ENCODE results near the gene RD3L. TPM values are rescaled to one million over a fixed set of nuclear protein-coding genes. Genes with fewer than 3 reads are reported as not detected.

RD3L gene
- total RNA-seq (not detected), polyA plus RNA-seq (ENCODE audit: insufficient read depth, low read depth, low replicate concordance) (not detected)
- long read RNA-seq, donor 1: 0 reads
- long read RNA-seq, donor 2: 0 reads

DNA sequence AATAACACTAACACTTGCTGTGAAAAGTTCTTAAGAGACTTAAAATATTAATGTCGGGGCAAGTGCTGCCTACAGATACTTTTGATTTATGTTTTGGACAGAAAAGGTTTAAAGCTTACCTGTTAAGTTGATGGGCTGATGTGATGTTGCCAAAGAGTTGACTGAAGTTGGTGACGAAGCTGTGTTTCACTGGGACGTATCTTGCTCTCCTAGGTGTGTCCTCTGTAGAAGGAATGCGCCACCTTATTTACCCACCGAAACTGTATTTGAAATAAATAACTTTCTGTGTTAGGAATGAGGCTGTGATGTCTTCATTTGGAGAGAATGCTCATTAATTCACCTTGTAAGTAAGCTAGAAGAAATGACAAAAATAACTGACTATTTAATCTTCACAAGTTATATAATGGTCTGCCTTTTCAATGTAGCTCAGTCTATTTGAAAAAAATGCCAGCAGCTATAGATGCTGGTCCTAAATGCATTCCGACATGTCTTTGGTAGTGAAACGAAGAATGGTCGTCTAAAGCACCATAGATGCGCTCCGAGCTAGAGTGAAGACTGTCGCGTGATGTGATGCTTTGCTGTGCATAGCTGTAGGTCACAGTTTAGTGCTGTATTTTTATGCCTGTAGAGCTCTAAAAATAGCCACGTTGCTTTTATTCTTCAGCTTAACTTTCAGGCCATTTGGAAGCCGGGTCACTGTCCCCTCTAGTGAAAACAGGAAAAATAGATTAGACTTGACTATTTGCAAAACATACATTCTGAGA, at the start of gene RD3L:
TSS of gene RD3L (minus strand) at position 557 of the 764 bp plus-strand sequence. CDS start 834 bp downstream, outside the sequence.
- 86 to 89% methylated on average over 14 of the region's 14 CpGs for WGBS, 2 donors

DNA sequence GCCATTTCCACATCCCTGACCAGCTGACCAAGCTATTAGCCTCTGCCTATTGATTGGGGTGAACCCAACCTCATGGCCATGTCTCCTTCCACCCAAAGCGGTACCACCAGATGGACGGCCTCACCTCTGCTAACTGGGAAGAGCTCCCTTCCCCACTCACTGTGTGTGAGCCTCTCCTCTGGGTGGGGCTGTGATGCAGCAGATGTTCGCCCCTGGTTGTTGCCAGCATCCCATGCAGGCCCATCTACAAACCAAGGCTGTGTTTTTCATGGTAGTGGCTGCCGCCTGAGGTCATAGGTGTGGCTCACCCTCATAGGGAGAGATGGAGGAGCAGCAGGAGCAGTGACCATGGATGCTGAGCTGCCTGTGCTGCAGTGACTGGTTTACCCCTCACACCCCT, 47.6 kb upstream of the RD3L start:
- WGBS, 2 donors: 80 to 95% methylated on average over 3 to 4 of the region's 4 CpGs
- Histone ChIP-seq H3K36me3 (ENCODE audit: low read depth, missing control alignments) (no peaks in the 10 kb centered on the region), H3K4me3 (no peak overlapping the region), H3K9me3 (no peaks in the 10 kb centered on the region), H3K27ac (no peak overlapping the region), H3K27me3 (no peaks in the 10 kb centered on the region), H3K4me1 (no peaks in the 10 kb centered on the region)
- DNase-seq: no peak
- no peak for TF ChIP-seq POLR2A (IDR thresholded peaks at IDR 0.05)
- TF ChIP-seq, protein P1, sequence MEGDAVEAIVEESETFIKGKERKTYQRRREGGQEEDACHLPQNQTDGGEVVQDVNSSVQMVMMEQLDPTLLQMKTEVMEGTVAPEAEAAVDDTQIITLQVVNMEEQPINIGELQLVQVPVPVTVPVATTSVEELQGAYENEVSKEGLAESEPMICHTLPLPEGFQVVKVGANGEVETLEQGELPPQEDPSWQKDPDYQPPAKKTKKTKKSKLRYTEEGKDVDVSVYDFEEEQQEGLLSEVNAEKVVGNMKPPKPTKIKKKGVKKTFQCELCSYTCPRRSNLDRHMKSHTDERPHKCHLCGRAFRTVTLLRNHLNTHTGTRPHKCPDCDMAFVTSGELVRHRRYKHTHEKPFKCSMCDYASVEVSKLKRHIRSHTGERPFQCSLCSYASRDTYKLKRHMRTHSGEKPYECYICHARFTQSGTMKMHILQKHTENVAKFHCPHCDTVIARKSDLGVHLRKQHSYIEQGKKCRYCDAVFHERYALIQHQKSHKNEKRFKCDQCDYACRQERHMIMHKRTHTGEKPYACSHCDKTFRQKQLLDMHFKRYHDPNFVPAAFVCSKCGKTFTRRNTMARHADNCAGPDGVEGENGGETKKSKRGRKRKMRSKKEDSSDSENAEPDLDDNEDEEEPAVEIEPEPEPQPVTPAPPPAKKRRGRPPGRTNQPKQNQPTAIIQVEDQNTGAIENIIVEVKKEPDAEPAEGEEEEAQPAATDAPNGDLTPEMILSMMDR (IDR thresholded peaks at IDR 0.05): no peak
- intact Hi-C loops (cut with DNase I; ENCODE audit: low total_unique reads): no loop called here

More for the DNA sequence above, at the start of gene RD3L:
- Histone ChIP-seq H3K4me3 (no peak within 1 kb of the TSS), H3K27me3 (no peaks in the 10 kb centered on the region), H3K4me1 (no peaks in the 10 kb centered on the region), H3K36me3 (ENCODE audit: low read depth, missing control alignments) (no peaks in the 10 kb centered on the region), H3K9me3 (no peaks in the 10 kb centered on the region), H3K27ac (no peak within 1 kb of the TSS)
- TF ChIP-seq, protein P1 (IDR thresholded peaks at IDR 0.05): no peak
- no peak for TF ChIP-seq POLR2A (IDR thresholded peaks at IDR 0.05)
- DNase-seq: no peak
- intact Hi-C loops (cut with DNase I; ENCODE audit: low total_unique reads): no loop called here

DNA sequence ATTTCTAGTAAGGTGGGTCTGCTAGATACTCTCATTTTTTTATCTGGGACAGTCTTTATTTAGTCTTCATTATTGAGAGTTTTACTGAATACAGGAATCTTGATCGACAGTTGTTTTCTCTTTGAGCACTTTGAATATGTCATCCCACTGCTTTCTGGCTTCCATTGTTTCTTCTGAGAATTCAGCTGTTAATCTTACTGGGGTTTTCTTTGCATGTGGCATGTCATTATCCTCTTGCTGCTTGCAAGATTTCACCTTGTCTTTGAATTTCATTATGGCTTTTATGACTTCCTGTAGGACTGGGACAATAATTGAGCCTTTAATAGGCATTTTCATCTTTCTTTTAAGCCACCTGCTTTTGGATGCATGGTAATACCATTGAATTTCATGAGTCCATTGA, 46.7 kb upstream of the RD3L start:
- Histone ChIP-seq H3K27me3 (no peaks in the 10 kb centered on the region), H3K27ac (no peak overlapping the region), H3K9me3 (no peaks in the 10 kb centered on the region), H3K4me3 (no peak overlapping the region), H3K4me1 (no peaks in the 10 kb centered on the region), H3K36me3 (ENCODE audit: low read depth, missing control alignments) (no peaks in the 10 kb centered on the region)
- TF ChIP-seq, protein P1 (IDR thresholded peaks at IDR 0.05): no peak
- no peak for TF ChIP-seq POLR2A (IDR thresholded peaks at IDR 0.05)
- DNase-seq: no peak
- intact Hi-C loops (cut with DNase I; ENCODE audit: low total_unique reads): no loop called here
- 91 to 100% methylated on average over 1 of the region's 1 CpG for WGBS, 2 donors

DNA sequence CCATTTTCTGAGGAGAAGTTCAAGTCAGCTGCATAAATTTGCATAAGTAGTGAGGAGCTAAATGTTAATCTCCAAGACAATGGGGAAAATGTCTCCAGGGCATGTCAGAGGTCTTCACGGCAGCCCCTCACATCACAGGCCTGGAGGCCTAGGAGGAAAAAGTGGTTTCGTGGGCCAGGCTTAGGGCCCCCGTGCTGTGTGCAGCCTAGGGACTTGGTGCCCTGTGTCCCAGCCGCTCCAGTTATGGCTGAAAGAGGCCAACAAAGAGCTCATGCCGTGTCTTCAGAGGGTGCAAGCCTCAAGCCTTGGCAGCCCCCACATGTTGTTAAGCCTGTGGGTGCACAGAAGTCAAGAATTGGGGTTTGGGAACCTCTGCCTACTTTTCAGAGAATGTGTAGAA, 41.9 kb upstream of the RD3L start:
- Histone ChIP-seq H3K27ac (no peak overlapping the region), H3K27me3 (no peaks in the 10 kb centered on the region), H3K36me3 (ENCODE audit: low read depth, missing control alignments) (no peaks in the 10 kb centered on the region), H3K4me1 (no peaks in the 10 kb centered on the region), H3K4me3 (no peak overlapping the region), H3K9me3 (no peaks in the 10 kb centered on the region)
- WGBS, 2 donors: 83 to 94% methylated on average over 5 of the region's 5 CpGs
- intact Hi-C loops (cut with DNase I; ENCODE audit: low total_unique reads): no loop called here
- TF ChIP-seq POLR2A (IDR thresholded peaks at IDR 0.05): no peak
- TF ChIP-seq, protein P1 (IDR thresholded peaks at IDR 0.05): no peak
- no peak for DNase-seq

Data from testis (tissue), 5 donors.